ENCODE measurements around the gene UGT1A6.

DNA sequence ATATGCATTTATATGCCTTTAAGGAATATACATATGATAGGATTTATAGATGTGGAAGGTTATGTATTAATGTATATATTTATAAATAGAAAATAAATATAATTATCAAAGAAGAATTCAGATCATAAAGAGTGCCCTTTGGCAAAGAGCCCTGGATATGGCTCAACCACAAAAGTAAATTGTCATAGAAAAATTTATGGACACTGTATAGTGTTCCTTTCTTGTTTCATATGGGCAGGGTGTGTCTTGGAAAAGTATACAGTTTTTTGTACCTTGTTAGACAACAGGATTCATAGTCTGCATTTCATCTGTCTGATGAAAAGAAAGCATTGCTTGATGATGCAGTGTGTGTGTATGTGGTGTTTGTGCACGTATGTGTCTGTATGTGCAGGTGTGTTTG lies 8.1 kb upstream of the UGT1A6 start:
- TF ChIP-seq, protein P1, sequence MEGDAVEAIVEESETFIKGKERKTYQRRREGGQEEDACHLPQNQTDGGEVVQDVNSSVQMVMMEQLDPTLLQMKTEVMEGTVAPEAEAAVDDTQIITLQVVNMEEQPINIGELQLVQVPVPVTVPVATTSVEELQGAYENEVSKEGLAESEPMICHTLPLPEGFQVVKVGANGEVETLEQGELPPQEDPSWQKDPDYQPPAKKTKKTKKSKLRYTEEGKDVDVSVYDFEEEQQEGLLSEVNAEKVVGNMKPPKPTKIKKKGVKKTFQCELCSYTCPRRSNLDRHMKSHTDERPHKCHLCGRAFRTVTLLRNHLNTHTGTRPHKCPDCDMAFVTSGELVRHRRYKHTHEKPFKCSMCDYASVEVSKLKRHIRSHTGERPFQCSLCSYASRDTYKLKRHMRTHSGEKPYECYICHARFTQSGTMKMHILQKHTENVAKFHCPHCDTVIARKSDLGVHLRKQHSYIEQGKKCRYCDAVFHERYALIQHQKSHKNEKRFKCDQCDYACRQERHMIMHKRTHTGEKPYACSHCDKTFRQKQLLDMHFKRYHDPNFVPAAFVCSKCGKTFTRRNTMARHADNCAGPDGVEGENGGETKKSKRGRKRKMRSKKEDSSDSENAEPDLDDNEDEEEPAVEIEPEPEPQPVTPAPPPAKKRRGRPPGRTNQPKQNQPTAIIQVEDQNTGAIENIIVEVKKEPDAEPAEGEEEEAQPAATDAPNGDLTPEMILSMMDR (IDR thresholded peaks at IDR 0.05 in 8 of 11, conservative IDR thresholded peaks at IDR 0.05 in 3 of 11) = no peak
- TF ChIP-seq POLR2A (IDR thresholded peaks at IDR 0.05) = no peak

All from spleen (tissue), 7 donors.